HTERT RPE-1 (cell line): ENCODE measurements around the gene RAI1.

Experiments
- in situ Hi-C: fragments of 300-500 bp; cut with MboI; formaldehyde crosslinking; loops from 4 replicates; pipeline ENCODE4 v1.14.3; 2020; ENCODE audit warnings: low sequenced_read_pairs

Gene RAI1

DNA sequence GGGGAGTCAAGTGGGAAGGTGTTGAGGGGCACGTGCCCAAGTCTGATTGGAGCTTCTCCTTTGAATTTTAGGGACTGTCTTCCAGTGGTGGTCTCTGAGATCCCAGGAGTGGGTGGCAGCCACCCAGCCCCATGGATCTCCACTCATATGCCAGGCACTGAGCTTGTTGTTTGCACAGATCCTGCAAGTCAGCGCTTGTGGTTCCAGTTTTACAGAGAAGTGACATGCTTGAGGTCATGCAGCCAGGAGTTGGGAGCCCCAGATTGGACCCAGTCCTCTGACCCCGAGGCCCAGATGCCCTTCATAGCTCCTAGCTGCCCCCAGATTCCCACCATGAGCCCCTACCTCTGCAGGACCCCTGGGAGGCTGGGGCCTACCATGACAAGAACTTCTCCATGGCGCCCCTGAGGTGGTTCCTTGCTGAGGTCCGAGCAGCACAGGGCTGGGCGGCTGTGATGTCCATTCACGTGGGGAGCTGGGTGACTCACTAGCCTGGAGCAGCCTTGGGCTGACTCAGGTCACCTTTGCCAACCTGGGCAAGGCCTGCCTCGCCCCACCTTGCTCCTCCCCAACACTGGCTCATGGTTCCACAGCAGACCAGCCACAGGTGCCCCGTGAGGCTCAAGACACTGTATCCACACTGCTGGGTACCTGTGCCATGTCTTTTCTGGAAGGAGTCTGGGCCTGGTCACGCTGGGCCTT lies 47.4 kb downstream of the RAI1 start:
- in situ Hi-C loops, result no loop called here

GRCh38 chr17:17729620-17730249 lies 48.5 kb downstream of the RAI1 start:
- in situ Hi-C loops, result no loop called here

DNA sequence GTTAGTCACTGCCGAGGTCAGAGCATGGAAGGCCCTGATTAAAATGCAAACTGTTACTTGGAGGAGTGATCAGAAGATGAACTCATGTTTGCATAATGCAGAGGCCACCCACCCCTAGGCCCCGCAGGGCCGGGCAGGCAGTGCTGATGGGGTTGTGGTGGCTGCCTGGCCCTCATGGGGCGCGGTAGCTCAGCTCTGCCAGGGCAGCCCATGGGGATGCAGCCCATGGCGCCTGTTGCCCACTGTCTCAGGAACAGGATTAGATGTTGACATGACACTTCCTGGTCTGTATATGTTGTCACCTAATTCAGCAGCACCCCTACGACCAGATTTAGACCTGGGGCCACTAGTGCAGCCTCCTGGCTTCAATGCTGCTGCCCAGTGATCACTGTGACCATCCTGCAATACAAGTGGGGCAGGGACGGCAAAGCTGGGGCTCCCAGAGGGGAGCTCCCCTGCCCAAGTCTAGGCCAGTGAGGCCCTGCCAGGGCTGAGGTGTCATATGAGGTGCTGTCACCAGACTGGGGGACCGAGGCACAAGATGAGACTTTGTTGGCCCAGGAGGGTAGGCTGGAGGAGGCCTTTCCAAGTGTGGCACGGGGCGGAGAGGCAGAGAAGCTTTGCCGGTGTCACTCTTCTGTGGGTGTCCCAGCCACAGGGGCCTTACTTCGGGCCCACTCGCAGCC lies 49.1 kb downstream of the RAI1 start:
- in situ Hi-C loops, result no loop called here

DNA sequence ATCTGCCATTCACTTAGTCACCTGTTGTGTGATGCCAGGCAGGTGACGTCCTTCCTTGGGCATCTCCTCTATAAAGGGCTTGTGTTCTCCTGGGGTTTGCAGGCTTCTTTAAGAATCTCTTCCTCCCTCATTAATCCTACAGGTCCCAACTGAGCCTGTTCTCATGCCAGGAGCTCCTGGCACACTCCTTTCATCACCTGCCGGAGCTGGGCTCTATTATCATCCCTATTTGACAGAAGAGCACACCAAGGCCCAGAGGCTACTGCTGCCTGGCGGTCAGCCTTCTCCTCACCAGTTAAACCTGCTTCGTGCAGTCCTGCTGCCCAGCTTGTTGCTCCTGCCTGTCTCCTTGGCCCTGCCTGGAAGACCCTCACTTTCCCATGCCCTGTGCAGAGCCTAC lies 51.2 kb downstream of the RAI1 start:
- in situ Hi-C loops, result no loop called here

DNA sequence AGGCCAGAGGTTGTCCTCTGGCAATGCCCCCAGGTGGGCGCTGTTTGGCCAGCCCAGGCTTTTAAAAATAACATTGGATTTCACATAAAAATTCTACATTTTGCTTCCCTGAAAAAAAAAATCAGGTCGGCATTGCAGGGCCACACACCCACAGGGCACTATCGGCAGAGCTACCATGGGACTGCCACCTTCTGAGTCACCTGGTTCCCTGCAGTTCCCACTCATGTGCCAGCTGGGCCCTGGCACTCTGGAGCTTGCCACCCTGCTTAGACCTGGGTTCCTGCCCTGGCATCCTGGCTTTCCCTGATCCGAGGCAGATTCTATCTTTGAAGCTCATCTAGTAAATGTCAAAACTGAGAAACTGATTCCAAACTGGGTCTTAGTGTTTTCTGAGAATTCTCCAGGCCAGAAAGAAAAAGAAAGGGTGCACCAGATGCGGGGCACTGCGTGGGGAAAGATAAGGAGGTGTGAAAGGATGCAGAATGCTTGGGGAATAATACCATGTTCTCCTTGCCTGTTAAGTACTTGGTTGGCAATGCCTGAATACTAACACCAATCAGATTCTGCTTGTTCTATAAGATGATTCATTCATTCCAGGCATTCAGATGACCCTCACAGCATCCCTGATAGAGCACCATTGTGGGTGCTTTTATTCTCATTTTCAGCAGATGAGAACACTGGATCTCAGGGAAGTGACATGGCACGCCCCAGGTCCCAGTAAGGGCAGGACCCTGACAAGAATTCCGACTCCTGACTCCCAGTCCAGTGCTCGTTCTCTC lies 51.8 kb downstream of the RAI1 start:
- in situ Hi-C loops, result no loop called here

GRCh38 chr17:17736205-17737183 lies 55.2 kb downstream of the RAI1 start:
- in situ Hi-C loops, result no loop called here

DNA sequence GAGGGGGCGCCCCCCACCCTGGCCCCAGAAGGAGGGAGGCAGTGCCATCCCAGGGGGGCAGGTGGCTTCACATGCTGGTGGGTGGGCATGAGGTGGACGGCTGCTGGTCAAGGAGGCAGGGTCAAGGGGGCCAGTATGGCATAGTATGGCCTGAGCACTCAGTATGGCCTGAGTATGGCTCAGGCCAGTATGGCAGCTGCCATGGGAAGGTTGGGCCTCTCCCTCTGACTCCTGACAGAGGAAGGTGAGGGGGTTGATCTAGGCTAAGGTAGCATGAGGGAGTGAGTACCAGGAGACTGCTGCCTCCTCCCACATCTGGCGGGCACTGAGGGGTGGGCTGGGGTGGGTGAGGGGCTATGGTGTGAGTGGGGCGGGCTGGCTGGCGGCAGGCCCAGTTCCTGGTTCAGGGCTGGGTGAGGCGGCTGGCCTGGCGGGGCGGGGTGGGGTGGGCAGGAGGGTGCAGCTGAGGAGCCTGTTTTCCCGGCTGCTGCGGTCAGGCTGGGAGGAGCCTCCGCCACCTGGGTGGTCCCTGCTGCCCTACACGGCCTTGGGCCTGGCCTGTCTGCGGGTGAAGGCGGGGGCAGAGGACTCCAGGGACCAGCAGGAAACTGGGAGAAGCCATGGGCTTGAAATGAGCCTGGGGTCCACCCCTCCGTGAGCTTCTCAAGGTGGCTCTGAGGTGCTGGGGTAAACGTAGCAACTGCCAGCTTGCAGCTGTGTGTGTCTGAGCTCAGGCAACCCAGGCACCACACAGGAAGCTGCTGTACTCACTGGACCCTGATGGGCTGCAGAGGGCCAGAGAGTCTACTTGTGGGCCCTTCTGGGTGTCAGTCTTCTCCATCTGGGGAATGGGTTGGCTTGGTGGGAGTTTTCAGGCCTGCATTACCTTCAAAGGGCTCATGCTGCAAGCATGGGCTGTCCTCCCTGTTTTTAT lies 57.0 kb downstream of the RAI1 start:
- in situ Hi-C loops, result no loop called here

GRCh38 chr17:17738901-17739300 lies 57.6 kb downstream of the RAI1 start:
- in situ Hi-C loops, result no loop called here

DNA sequence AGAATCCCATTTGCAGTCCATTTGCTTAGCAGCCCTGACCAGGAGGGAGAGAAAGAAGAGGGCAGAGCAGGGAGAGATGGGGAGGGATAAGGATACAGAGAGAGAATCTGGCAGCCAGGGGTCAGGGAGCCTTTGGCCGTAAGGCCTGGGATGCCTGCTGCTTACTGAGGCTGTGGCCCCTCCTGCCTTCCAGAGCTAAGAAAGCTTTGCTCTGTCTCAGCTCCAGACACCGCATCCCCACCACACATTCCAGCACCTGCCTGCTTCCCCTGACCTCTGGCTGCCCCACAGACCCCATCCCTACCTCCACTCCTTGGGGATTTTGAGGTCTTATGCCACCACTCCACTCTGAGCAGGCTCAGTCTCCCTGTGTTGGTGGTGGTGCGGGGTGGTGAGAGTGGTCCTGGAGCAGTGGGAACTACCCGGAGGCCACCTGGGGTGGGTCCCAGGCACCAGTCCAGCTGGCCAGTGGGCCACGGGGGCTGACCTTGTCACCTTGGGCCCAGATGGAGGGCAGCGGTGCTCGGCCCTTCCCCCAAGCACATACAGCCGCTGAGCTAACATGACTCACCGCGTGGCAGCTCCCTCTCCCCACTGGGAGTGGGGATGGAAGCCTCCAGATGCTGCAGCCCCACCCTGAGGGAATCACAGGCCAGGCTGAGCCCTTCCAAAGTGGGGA lies 58.3 kb downstream of the RAI1 start:
- in situ Hi-C loops, result no loop called here

- in situ Hi-C loops, result no loop called here
Observed at GRCh38 chr17:17740615-17741348, 59.5 kb downstream of the RAI1 start.

GRCh38 chr17:17741349-17742023 lies 60.2 kb downstream of the RAI1 start:
- in situ Hi-C loops, result no loop called here

DNA sequence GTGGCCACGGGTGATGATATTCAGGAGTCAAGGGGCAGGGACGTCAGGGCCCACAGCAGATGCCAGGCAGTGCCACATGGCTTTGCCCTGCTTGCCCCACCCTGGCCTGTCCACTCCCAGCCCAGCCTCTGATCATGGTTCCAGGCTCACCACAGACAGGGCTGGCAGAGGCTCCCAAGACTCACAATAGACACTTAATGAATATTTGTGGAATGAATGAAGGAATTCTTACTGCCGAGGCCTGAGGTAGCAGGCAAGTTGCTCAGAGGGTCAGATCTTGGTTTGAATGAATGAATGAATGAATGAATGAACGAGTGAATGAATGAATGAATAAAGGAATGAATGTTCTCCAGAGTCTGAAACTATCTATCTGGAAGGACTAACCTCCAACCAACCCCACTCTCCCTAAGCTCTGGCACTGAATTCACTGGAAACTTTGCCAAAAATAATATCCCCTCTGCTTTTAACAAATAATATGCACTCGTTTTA lies 60.9 kb downstream of the RAI1 start:
- in situ Hi-C loops, result no loop called here

DNA sequence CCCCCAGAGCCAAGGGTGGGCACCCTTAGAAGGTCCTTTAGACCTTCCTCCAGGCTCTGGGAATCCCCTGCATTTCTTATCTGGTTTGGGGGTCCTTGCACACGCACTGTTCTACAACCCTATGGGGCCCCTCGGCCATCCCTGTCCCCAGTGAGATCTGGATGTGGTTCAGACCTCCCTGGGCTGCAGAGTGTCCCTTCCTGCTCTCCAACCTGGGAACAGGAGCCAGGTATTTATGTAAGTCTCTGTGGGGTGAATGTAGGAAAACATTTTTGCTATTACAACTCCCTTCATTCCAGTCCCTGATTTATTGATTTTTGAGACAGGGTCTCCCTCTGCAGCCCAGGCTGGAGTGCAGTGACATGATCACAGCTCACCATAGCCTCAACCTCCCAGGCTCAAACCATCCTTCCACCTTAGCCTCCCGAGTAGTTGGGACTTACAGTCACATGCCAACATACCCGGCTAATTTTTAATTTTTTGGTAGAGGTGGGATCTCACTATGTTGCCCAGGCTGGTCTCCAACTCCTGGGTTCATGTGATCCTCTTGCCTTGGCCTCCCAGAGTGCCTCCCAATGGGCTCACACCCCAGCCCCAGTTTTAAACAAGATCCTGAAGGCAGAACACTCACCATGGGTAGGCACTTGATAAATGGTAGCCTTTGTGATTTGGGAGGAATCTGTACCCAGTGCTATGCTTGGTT lies 61.6 kb downstream of the RAI1 start:
- in situ Hi-C loops, result no loop called here

GRCh38 chr17:17743391-17744112 lies 62.3 kb downstream of the RAI1 start:
- in situ Hi-C loops, result no loop called here

DNA sequence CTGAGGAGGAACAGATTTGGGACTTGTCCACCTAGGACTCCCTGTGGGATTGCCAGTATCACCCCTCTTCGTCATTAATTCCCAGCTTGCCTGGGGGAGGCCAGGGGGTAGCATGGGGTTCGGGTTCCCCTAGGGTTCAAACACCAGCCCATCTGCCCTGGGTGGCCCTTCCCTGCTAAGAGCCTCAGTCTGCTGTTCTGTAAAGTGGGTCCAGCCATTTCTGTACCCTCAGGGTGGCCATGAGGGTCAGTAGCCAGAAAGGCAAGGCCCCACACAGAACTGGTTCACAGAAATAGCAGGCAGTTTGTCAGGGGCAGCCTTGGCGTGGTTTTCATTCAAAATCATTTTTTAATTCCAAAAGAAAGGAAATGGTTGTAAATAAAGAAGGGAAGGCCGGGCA lies 62.9 kb downstream of the RAI1 start:
- in situ Hi-C loops, result no loop called here
